Uterus (tissue), 4 donors: Measurements from ENCODE around the gene WDFY1. TPM values are rescaled to one million over a fixed set of nuclear protein-coding genes. Genes with fewer than 3 reads are reported as not detected.

Experiments
- DNase-seq, 2 donors: peaks; one replicate each; pipeline ENCODE4 v3.0.0-alpha.2; 2019 to 2020
- H3K27ac ChIP-seq, 2 donors: fragments of 200-600 bp; sonication (generic); 1 replicate in 1 of 2; 2 replicates in 1 of 2; pipeline ENCODE4 v1.5.1; 2016 to 2018
- H3K27me3 ChIP-seq, 2 donors: fragments of 200-600 bp; sonication (generic); one replicate each; pipeline ENCODE4 v1.5.1; 2018 to 2019; ENCODE audit warnings: control low read depth in 1 of 2
- H3K36me3 ChIP-seq, 2 donors: fragments of 200-600 bp; sonication (generic); one replicate each; pipeline ENCODE4 v1.5.1; 2019; ENCODE audit warnings: control low read depth in 1 of 2
- H3K4me1 ChIP-seq, 2 donors: fragments of 200-600 bp; sonication (generic); one replicate each; pipeline ENCODE4 v1.5.1; 2018 to 2019; ENCODE audit warnings: control low read depth in 1 of 2
- H3K4me3 ChIP-seq, 2 donors: fragments of 200-600 bp; sonication (generic); 1 replicate in 1 of 2; 2 replicates in 1 of 2; pipeline ENCODE4 v1.5.1; 2018 to 2019; ENCODE audit warnings: mild to moderate bottlenecking in 1 of 2
- H3K9me3 ChIP-seq, 2 donors: fragments of 200-600 bp; sonication (generic); one replicate each; pipeline ENCODE4 v1.5.1; 2019; ENCODE audit warnings: control low read depth in 1 of 2
- POLR2A ChIP-seq, 2 donors: fragments of 450-650 bp; IDR thresholded peaks; one replicate each; pipeline ENCODE4 v1.6.1; 2016; ENCODE audit warnings: antibody characterized with exemption in 2 of 2, mild to moderate bottlenecking in 1 of 2, moderate library complexity in 1 of 2
- intact Hi-C: fragments of 100-400 bp; cut with DNase I; formaldehyde crosslinking; loops from one replicate; pipeline ENCODE4 v1.15.1; 2023; ENCODE audit warnings: low total_unique reads
- total RNA-seq, 4 donors: library from RNA; depleted of rRNA in 3 of 4; stranded (reverse); fragments of >200 nt in 3 of 4; gene quantifications; one replicate each; pipeline versions ENCODE4 v1.1.0 to v1.2.4, GENCODE V29; 2014 to 2023
- TF ChIP-seq, protein P1 (sequence below), 4 experiments: fragments of 200-600 bp in 2 of 4; fragments of 450-650 bp in 2 of 4; sonication (generic) in 2 of 4; IDR thresholded peaks; one replicate each; pipeline ENCODE4 v1.5.1; 2016 to 2019; ENCODE audit warnings: antibody characterized with exemption in 4 of 4, mild to moderate bottlenecking in 2 of 4, moderate library complexity in 1 of 4
- donor health status: DM: yes; HTN: yes; CAD: no.

WDFY1 gene
- total RNA-seq, 4 donors from 2014 or later, result 17.2 to 112 (median 39.1) TPM

GRCh38 chr2:223868005-223868404 is 77.1 kb downstream of the WDFY1 start:
- no peaks in the 10 kb centered on the region for H3K36me3 ChIP-seq
- no peak for DNase-seq
- no peaks in the 10 kb centered on the region for H3K4me1 ChIP-seq
- H3K9me3 ChIP-seq, result no peaks in the 10 kb centered on the region
- H3K27me3 ChIP-seq, result no peaks in the 10 kb centered on the region
- H3K27ac ChIP-seq, result no peak overlapping the region
- intact Hi-C loops, result no loop called here
- H3K4me3 ChIP-seq, result no peak overlapping the region
- TF ChIP-seq, protein P1, sequence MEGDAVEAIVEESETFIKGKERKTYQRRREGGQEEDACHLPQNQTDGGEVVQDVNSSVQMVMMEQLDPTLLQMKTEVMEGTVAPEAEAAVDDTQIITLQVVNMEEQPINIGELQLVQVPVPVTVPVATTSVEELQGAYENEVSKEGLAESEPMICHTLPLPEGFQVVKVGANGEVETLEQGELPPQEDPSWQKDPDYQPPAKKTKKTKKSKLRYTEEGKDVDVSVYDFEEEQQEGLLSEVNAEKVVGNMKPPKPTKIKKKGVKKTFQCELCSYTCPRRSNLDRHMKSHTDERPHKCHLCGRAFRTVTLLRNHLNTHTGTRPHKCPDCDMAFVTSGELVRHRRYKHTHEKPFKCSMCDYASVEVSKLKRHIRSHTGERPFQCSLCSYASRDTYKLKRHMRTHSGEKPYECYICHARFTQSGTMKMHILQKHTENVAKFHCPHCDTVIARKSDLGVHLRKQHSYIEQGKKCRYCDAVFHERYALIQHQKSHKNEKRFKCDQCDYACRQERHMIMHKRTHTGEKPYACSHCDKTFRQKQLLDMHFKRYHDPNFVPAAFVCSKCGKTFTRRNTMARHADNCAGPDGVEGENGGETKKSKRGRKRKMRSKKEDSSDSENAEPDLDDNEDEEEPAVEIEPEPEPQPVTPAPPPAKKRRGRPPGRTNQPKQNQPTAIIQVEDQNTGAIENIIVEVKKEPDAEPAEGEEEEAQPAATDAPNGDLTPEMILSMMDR (IDR thresholded peaks at IDR 0.05), result no peak
- no peak for TF ChIP-seq POLR2A (IDR thresholded peaks at IDR 0.05)

DNA sequence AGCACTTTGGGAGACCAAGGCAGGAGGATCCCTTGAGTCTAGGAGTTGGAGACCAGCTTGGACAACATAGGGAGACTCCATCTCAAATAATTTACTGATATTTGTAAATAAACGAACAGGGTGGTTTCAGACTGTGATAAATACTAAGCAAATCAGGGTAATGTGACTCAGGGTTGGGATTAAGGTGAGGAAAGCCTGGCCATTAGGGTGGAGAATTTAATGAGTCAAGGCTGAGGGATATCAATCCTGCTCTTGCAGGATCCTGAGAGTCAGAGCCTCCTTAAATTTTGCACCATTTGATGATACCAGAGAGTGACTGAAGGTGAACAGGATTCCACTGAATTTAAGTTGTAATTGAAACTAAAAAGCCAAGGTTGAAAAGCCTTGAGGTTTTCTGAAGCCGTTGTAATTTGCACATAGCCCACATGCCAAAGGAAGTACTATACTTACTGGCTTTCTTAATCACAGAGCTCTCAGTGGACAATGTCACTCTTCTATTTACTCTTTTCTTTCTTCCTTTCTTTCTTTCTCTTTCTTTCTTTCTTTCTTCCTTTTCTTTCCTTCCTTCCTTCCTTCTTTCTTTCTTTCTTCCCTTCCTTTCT is 79.1 kb downstream of the WDFY1 start:
- no peak for TF ChIP-seq POLR2A (IDR thresholded peaks at IDR 0.05)
- TF ChIP-seq, protein P1 (IDR thresholded peaks at IDR 0.05), result no peak
- no peak for DNase-seq
- H3K27me3 ChIP-seq, result no peaks in the 10 kb centered on the region
- H3K9me3 ChIP-seq, result no peaks in the 10 kb centered on the region
- no peak overlapping the region for H3K4me3 ChIP-seq
- intact Hi-C loops, result no loop called here
- H3K4me1 ChIP-seq, result no peaks in the 10 kb centered on the region
- H3K36me3 ChIP-seq, result no peaks in the 10 kb centered on the region
- H3K27ac ChIP-seq, result no peak overlapping the region

DNA sequence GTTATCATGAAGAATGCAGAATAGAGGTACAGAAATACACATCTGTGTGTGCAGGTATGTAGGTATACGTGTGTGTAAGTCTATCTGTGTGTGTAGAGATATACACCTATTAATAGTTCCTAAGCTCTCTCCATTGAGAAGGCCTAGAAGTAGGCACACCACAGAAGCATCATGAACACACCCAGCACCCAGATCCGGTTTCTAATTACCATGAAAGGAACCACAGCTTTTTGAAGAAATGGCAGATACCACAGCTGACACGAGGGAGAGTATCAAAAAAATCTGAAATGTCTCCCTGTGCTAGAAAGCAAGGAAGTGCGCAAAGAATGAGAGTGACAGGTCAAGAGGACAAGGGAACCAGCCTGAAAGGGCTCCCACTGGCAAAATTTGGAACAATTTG is 80.0 kb downstream of the WDFY1 start:
- Histone ChIP-seq H3K27me3 (no peaks in the 10 kb centered on the region), H3K4me3 (no peak overlapping the region), H3K9me3 (no peaks in the 10 kb centered on the region), H3K27ac (no peak overlapping the region), H3K4me1 (no peaks in the 10 kb centered on the region), H3K36me3 (no peaks in the 10 kb centered on the region)
- intact Hi-C loops, result no loop called here
- no peak for TF ChIP-seq POLR2A (IDR thresholded peaks at IDR 0.05)
- TF ChIP-seq, protein P1 (IDR thresholded peaks at IDR 0.05), result no peak
- no peak for DNase-seq

DNA sequence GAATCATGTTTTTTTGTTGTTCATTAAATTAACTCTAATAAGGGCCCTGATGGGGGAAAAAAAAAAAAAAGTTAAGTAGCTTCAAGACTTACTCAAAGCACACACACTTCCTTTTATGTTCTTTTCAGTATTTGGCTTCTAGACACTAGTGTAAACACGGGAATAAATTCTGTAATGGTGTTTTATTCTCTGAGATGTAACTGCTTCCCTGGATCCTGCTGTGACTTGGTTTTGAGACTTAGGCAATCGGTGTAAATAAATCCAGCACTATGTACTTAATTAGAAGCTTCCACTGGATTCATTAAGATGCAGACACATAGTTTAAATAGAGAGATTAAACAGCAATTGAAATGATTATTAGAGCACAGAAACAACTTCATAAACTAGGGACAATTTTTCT is 81.6 kb downstream of the WDFY1 start:
- TF ChIP-seq, protein P1 (IDR thresholded peaks at IDR 0.05), result no peak
- no peak for TF ChIP-seq POLR2A (IDR thresholded peaks at IDR 0.05)
- DNase-seq, result no peak
- Histone ChIP-seq H3K4me1 (no peaks in the 10 kb centered on the region), H3K36me3 (no peaks in the 10 kb centered on the region), H3K9me3 (no peaks in the 10 kb centered on the region), H3K27me3 (no peaks in the 10 kb centered on the region), H3K4me3 (no peak overlapping the region), H3K27ac (no peak overlapping the region)
- intact Hi-C loops, result no loop called here

GRCh38 chr2:223860809-223861738 is 84.1 kb downstream of the WDFY1 start:
- no peaks in the 10 kb centered on the region for H3K4me1 ChIP-seq
- no peaks in the 10 kb centered on the region for H3K27me3 ChIP-seq
- H3K4me3 ChIP-seq, result no peak overlapping the region
- DNase-seq, result no peak
- H3K36me3 ChIP-seq, result no peaks in the 10 kb centered on the region
- H3K9me3 ChIP-seq, result no peaks in the 10 kb centered on the region
- H3K27ac ChIP-seq, result no peak overlapping the region
- intact Hi-C loops, result no loop called here
- TF ChIP-seq, protein P1 (IDR thresholded peaks at IDR 0.05), result no peak
- TF ChIP-seq POLR2A (IDR thresholded peaks at IDR 0.05), result no peak
